MCF 10A (cell line): ENCODE results near the gene LCE3C. TPM values are rescaled to one million over a fixed set of nuclear protein-coding genes. Genes with fewer than 3 reads are reported as not detected.

Source experiments
- BruUV-seq: library from RNA; stranded (reverse); fragments of 400-500 nt; replicated peaks from 2 replicates; lab custom pipeline; 2021; lab: Mats Ljungman, UMichigan
- CTCF ChIA-PET: fragments of 300-600 bp; sonication (Branson Sonifier 250); formaldehyde crosslinking; extraction: SDS; loops from one replicate; lab custom pipeline; 2021; ENCODE audit warnings: antibody characterized with exemption, inconsistent platforms; lab: Yijun Ruan, JAX
- POLR2A ChIA-PET: fragments of 300-600, 350-650 bp; sonication (Branson Sonifier 250); formaldehyde crosslinking; extraction: SDS; loops from one replicate; lab custom pipeline; 2020; ENCODE audit warnings: antibody characterized with exemption, inconsistent platforms; lab: Yijun Ruan, JAX
- DNase-seq: peaks from one replicate; pipeline ENCODE4 v3.0.0-alpha.2; 2018; ENCODE audit not compliant: unreplicated experiment
- H3K27ac Mint-ChIP-seq: one replicate; pipeline ENCODE4 v1.8.0; 2022; ENCODE audit warnings: mild to moderate bottlenecking, low read depth, mixed read lengths; ENCODE audit not compliant: unreplicated experiment
- H3K27me3 Mint-ChIP-seq: one replicate; pipeline ENCODE4 v1.8.0; 2022; ENCODE audit warnings: mixed read lengths; ENCODE audit not compliant: insufficient read depth, unreplicated experiment
- H3K36me3 Mint-ChIP-seq: one replicate; pipeline ENCODE4 v1.8.0; 2022; ENCODE audit warnings: mild to moderate bottlenecking, moderate library complexity, mixed read lengths; ENCODE audit not compliant: insufficient read depth, unreplicated experiment
- H3K4me1 Mint-ChIP-seq: one replicate; pipeline ENCODE4 v1.8.0; 2022; ENCODE audit warnings: mixed read lengths; ENCODE audit not compliant: insufficient read depth, unreplicated experiment
- H3K4me3 Mint-ChIP-seq: one replicate; pipeline ENCODE4 v1.8.0; 2022; ENCODE audit warnings: mild to moderate bottlenecking, moderate library complexity, mixed read lengths; ENCODE audit not compliant: unreplicated experiment
- H3K9me3 Mint-ChIP-seq: one replicate; pipeline ENCODE4 v1.8.0; 2022; ENCODE audit warnings: mixed read lengths; ENCODE audit not compliant: unreplicated experiment
- CTCF ChIP-seq: fragments of 200-600 bp; IDR thresholded peaks from one replicate; pipeline ENCODE4 v1.8.0; 2022; ENCODE audit warnings: antibody characterized with exemption, mild to moderate bottlenecking; ENCODE audit not compliant: unreplicated experiment
- intact Hi-C: fragments of 100-400 bp; cut with micrococcal nuclease; formaldehyde crosslinking; loops from 2 replicates; pipeline ENCODE4 v1.14.1; 2022
- total RNA-seq: library from RNA; stranded (reverse); gene quantifications from 2 replicates; pipeline ENCODE4 v1.2.3, GENCODE V29; 2022

The LCE3C gene
- total RNA-seq, 1 experiment from 2014 or later, result not detected

GRCh38 chr1:152622803-152623202 is 22.8 kb downstream of the LCE3C start, which contains the start of gene LCE3A:
TSS of gene LCE3A (minus strand) at chr1:152623103. CDS start at chr1:152623103, 0 bp downstream.
- peaks cover 8% of the 10 kb centered on the region for H3K4me1 Mint-ChIP-seq
- no peak within 1 kb of the TSS for H3K4me3 Mint-ChIP-seq
- no TSS peak for BruUV-seq
- ChIA-PET CTCF (interaction anchor here (0.7 to 3.3 kb wide), 5 partner anchors 9 to 248 kb away, joined by 3 to 18 read pairs (median 6); no protein-coding TSS in a partner anchor), POLR2A (interaction anchor here (0.7 kb wide), 1 partner anchor 127 kb away, joined by 5 read pairs; no protein-coding TSS in a partner anchor)
- DNase-seq, result no peak
- H3K9me3 Mint-ChIP-seq, result peaks cover 13% of the 10 kb centered on the region
- no peaks in the 10 kb centered on the region for H3K36me3 Mint-ChIP-seq
- intact Hi-C loops, result no loop called here
- TF ChIP-seq CTCF, result no peak
- H3K27ac Mint-ChIP-seq, result no peak within 1 kb of the TSS
- no peaks in the 10 kb centered on the region for H3K27me3 Mint-ChIP-seq

DNA sequence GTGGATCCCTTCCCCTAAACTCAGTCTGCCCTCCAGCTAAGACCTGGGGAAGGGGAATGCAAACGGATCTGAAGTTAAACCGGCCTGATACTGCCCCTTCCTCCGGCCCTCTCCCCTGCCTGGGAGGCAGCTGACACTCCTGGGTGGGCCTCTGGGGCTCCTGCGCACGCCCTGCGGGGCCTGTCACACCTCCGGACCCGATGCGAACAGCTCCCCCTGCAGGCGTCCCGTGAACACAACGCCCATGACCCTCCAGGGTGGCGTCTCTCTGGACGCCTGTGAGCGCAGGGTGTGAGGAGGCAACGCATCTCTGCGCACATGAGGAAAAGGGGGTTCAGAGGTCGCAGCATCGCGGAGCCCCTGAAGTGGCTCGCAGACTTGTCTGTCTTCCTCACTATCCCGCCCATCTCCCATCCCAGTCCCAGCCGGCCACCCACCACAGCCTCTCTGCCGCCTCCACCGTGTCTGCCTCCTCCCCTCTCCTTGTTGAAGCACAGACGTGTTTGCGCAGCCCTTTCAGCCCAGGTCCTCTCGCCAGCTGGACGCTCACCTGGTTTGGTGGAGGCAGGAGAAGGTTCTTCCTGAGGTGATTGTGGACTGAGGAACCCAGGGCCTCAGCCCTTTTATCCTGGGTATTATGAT is 23.3 kb downstream of the LCE3C start:
- ChIA-PET POLR2A (interaction anchor here (0.7 to 1.2 kb wide), 2 partner anchors 9 to 127 kb away, joined by 3 to 5 read pairs; no protein-coding TSS in a partner anchor), CTCF (interaction anchor here (0.9 to 3.3 kb wide), 4 partner anchors 8 to 409 kb away, joined by 3 to 18 read pairs (median 11); no protein-coding TSS in a partner anchor)
- peaks cover 10% of the 10 kb centered on the region for H3K9me3 Mint-ChIP-seq
- no peak overlapping the region for H3K27ac Mint-ChIP-seq
- TF ChIP-seq CTCF, result peak; percentile 46
- intact Hi-C loops, result no loop called here
- H3K4me3 Mint-ChIP-seq, result no peak overlapping the region
- no peaks in the 10 kb centered on the region for H3K27me3 Mint-ChIP-seq
- DNase-seq, result no peak
- no peaks in the 10 kb centered on the region for H3K36me3 Mint-ChIP-seq
- H3K4me1 Mint-ChIP-seq, result peaks cover 8% of the 10 kb centered on the region
- no TSS peak for BruUV-seq

DNA sequence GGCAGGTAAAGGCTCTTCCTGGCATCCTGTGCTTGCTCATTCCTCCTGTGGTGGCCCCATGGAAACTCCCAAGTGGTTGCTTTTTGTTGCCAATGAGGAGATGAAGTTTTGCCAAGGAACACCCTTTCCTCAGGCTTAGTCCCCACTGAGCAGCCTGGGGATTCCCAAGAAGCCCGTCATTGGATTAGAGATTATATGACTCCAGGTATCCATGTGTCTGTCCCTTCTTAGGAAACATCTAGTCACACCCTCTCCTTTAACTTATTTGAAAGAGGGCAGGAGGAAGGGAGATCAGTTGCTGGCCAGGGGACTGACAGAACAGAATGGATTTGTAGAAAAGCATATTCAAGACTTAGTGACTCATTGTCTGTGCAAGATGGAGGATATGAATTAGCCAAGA is 26.7 kb downstream of the LCE3C start:
- no TSS peak for BruUV-seq
- DNase-seq, result peak; percentile 33

More for the DNA sequence above, 26.7 kb downstream of the LCE3C start:
- H3K9me3 Mint-ChIP-seq, result peaks cover 6% of the 10 kb centered on the region
- H3K36me3 Mint-ChIP-seq, result no peaks in the 10 kb centered on the region
- H3K4me3 Mint-ChIP-seq, result no peak overlapping the region
- no peak for TF ChIP-seq CTCF
- POLR2A ChIA-PET, result interaction anchor here (0.7 to 1.4 kb wide), 2 partner anchors 10 to 11 kb away, joined by 3 read pairs; no protein-coding TSS in a partner anchor
- peaks cover 8% of the 10 kb centered on the region for H3K4me1 Mint-ChIP-seq
- H3K27ac Mint-ChIP-seq, result no peak overlapping the region
- H3K27me3 Mint-ChIP-seq, result no peaks in the 10 kb centered on the region
- CTCF ChIA-PET, result interaction anchor here (1.2 to 2.3 kb wide), 2 partner anchors 26 to 27 kb away, joined by 5 to 7 read pairs; no protein-coding TSS in a partner anchor
- intact Hi-C loops, result no loop called here
